PFSK-1 (cell line): Measurements from ENCODE around the gene TNFRSF14.

Experiments
- FOXP2 ChIP-seq: optimal IDR thresholded peaks from 2 replicates; pipeline ENCODE3; 2011; ENCODE audit warnings: borderline replicate concordance, control low read depth, inconsistent platforms; ENCODE audit not compliant: insufficient read depth; ENCODE audit errors: extremely low read length, extremely low read depth
- POLR2AphosphoS5 ChIP-seq: IDR thresholded peaks from 2 replicates; pipeline ENCODE4 v1.6.1; 2012; ENCODE audit warnings: low read depth, mild to moderate bottlenecking, control low read depth, low read length, moderate library complexity
- SIN3A ChIP-seq: IDR thresholded peaks from 2 replicates; pipeline ENCODE4 v1.6.1; 2012; ENCODE audit warnings: mild to moderate bottlenecking, low read length, moderate library complexity, borderline replicate concordance; ENCODE audit not compliant: insufficient read depth
- TAF1 ChIP-seq: IDR thresholded peaks from 2 replicates; pipeline ENCODE4 v1.6.1; 2012; ENCODE audit warnings: low read length, control low read depth, borderline replicate concordance; ENCODE audit not compliant: insufficient read depth
- TF ChIP-seq, protein P1 (sequence below), 2 experiments: IDR thresholded peaks; 2 replicates each; pipeline versions ENCODE4 v1.6.1 to v1.8.0; 2011 to 2012; ENCODE audit warnings: low read depth in 2 of 2, low read length in 2 of 2, control low read depth in 1 of 2, inconsistent platforms in 1 of 2, mild to moderate bottlenecking in 1 of 2, moderate library complexity in 1 of 2; ENCODE audit not compliant: insufficient read depth in 1 of 2

DNA sequence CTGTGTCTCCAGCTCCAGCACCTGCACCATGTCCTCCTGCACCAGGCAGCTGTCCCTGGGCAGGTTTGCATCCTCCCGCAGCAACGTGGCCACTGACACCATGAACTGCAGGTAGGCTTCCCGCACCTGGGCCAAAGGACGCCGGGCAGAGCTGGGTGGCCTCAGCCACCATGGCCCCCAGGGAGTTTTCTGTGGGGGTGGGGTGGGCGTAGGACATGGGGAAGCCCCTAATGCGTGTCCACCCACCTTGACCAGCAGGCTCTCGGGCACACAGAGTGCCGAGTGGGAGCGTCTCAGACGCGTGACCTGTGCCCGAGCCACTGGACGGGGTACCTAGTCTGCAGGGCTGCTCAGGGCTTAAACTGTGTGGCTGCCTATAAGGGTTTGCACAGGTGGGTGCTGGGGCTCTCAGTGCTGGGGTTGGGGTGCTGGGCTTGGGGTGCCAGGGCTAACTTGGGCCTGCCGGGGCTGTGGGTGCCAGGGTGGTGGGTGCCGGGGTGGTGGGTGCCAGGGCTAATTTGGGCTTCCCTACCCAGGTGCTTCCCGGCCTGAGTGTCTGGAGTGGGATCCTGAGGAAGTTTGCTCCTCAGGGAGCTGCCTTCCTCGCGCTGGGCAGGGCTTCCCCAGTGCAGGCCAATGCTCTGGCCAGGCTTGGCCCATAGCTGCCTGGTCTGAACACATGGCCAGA lies 48.1 kb downstream of the TNFRSF14 start:
- TF ChIP-seq POLR2AphosphoS5 (no peak), TAF1 (no peak), SIN3A (no peak), FOXP2 (no peak)
- TF ChIP-seq, protein P1, sequence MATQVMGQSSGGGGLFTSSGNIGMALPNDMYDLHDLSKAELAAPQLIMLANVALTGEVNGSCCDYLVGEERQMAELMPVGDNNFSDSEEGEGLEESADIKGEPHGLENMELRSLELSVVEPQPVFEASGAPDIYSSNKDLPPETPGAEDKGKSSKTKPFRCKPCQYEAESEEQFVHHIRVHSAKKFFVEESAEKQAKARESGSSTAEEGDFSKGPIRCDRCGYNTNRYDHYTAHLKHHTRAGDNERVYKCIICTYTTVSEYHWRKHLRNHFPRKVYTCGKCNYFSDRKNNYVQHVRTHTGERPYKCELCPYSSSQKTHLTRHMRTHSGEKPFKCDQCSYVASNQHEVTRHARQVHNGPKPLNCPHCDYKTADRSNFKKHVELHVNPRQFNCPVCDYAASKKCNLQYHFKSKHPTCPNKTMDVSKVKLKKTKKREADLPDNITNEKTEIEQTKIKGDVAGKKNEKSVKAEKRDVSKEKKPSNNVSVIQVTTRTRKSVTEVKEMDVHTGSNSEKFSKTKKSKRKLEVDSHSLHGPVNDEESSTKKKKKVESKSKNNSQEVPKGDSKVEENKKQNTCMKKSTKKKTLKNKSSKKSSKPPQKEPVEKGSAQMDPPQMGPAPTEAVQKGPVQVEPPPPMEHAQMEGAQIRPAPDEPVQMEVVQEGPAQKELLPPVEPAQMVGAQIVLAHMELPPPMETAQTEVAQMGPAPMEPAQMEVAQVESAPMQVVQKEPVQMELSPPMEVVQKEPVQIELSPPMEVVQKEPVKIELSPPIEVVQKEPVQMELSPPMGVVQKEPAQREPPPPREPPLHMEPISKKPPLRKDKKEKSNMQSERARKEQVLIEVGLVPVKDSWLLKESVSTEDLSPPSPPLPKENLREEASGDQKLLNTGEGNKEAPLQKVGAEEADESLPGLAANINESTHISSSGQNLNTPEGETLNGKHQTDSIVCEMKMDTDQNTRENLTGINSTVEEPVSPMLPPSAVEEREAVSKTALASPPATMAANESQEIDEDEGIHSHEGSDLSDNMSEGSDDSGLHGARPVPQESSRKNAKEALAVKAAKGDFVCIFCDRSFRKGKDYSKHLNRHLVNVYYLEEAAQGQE (IDR thresholded peaks at IDR 0.05; ENCODE audit: insufficient read depth in 1 of 2, low read depth in 2 of 2, low read length in 2 of 2) = no peak
